ENCODE results near the gene HEATR1. TPM values are rescaled to one million over a fixed set of nuclear protein-coding genes. Genes with fewer than 3 reads are reported as not detected.
"Not testable (repeated sequence)": the region's sequence is repeated elsewhere in the genome, so short reads cannot be mapped to it uniquely, and the experiment has no call there.

The HEATR1 gene
- total RNA-seq, 1 donor from 2014 or later, result 51.7 TPM

DNA sequence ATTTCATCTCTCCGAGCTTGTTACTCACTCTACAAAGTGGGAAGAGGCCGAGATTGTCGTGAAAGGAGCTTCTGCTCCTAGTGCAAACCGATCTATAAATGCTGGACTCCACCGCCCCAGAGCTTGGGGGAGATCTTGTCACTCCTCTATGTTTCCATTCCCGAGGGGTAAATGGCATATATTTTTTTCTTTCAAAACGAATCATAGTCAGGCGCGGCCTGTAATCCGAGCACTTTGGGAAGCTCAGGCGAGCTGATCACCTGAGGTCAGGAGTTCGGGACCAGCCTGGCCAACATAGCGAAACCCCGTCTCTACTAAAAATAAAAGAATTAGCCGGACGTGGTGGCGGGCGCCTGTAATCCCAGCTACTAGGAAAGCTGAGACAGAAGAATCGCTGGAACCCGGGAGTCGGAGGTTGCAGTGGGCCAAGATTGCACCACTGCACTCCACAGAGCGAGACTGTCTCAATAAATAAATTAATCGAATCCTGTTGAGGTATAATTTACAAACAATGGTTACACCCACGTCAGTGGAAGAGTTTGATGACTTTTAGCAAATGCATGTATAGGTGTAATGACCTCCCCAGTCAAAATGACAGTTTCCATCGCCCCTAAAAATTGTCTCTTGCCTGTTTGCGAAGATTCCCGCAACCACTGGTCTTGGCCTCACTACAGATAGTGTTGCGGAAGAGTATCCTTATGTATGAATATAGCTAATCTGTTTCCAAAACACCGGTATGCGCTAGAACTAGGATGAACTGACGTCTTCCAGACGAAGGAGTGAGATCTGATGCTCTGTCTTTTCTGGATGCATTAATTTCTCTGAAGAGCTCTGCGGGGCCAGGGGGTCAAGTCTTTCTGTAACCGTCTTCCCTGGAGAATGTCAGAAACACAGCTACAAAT is 840 bp upstream of the HEATR1 start:
- intact Hi-C loops (cut with micrococcal nuclease), result loop anchor here (1.0 to 10.0 kb wide), 8 partner anchors 81 to 780 kb away; partner anchors contain the start of genes EDARADD and MTR

DNA sequence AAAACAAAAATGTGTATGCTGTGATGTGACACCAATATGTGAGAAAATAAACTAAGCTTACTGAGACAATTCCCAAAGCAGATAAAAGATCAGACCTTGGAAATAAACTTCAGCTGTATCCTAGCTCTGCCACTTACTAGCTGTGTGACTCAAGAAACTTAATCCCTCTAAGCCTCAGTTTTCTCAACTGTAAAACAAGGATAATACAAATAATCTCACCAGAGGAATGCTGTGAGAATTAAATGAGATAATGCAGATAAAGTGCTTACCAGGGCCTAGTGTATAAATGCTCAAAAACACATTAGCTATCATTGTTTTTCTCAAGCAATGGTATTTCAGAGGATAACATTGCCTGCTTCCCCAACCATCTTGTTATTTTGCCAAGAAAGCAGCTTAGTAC is 2.1 kb downstream of the HEATR1 start:
- intact Hi-C loops (cut with micrococcal nuclease), result loop anchor here (10.0 kb wide), 2 partner anchors 497 to 783 kb away; no protein-coding TSS in a partner anchor

DNA sequence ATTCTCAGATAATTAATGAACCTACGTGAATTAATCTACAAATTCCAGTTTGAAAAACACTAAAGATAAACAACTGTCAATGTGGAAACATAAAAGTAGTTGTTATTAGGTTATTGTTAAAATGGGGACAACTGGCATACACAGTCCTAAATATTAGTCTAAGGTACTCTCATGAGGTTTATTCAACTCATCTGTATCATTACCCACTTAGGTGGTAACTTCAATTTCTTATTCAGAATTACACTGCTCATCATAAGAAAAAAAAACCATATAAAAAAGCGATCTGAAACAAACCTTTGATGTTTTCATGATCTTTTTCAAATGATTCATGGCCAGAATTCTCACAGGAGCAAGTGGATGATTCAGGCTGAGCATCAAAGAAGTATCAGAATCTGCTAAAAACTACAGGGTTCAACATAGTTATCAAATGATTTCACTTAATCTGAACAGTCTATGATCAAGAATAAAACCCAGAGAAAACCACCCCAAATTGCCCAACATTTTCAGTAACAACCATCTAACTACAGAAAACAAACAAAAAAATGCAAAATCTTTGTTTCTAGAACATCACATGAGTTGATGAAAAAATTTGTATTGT is 13.7 kb downstream of the HEATR1 start:
- intact Hi-C loops (cut with micrococcal nuclease), result no loop called here

DNA sequence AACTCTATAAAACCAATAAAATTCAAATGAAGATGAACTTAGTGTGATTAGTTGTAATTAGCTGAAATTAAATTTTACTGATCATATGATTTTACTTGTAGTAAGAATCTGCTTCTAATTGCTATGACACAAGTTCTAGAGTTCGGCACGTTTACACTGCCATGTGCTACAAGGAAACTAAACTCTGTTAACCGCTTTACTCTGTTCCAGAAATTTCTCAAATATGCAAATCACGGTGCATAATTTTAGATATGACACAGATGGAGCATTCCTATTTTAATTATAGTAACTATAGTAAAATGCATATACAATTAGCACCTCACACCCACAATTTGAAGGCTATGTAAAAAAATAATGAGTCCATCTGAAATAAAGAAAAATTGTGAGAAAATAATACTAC is 14.8 kb downstream of the HEATR1 start:
- intact Hi-C loops (cut with micrococcal nuclease), result no loop called here

DNA sequence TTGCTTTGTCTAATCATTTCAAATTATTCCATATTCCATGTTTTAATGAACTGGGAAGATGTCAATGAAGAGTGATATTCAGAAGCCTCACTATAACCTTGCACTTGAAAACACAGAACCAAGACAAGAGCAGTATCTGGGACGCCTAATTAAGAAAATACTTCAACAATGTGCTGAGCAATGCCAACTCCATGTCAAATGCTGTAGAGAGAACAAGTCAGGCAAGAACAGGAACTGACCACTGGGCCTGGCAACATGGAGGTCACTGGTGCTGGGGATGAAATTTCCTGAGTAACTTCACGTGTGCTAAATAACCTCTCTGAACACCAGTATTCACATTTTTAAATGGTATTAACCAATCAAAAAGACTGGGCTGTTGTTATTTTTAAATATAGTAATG is 22.8 kb downstream of the HEATR1 start:
- intact Hi-C loops (cut with micrococcal nuclease), result no loop called here

DNA sequence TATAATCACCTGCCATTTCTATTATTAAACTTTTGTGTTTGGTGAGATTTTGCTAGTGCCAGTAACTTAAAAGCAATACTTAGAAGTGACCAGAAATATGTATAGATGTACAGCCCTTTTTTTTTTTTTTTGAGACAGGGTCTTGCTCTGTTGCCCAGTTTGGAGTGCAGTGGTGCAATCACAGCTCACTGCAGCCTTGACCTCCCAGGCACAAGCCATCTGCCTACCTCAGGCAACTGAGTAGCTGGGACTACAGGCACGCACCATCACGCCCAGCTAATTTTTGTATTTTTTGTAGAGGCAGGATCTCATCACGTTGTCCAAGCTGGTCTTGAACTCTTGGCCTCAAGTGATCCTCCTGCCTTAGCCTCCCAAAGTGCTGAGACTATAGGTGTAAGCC is 23.9 kb downstream of the HEATR1 start:
- intact Hi-C loops (cut with micrococcal nuclease), result not testable (repeated sequence)

DNA sequence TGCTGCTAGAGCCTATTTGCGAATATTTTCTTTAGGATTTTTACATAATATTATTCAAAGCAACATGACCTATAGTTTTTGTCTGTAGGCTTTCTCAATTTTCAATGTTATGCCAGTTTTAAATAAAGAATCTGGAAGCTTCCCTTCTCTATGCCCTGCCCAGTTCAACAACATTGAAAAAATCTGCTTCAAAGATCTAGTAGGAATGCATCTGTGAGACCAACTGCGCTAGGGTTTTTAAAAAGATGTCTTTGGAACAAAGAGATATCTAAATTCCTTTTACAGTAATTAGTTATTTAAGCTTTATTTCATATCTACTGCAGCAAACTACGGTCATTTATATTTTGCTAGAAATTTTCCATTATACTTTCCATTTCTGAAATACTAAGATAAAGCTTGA is 25.7 kb downstream of the HEATR1 start:
- intact Hi-C loops (cut with micrococcal nuclease), result no loop called here

DNA sequence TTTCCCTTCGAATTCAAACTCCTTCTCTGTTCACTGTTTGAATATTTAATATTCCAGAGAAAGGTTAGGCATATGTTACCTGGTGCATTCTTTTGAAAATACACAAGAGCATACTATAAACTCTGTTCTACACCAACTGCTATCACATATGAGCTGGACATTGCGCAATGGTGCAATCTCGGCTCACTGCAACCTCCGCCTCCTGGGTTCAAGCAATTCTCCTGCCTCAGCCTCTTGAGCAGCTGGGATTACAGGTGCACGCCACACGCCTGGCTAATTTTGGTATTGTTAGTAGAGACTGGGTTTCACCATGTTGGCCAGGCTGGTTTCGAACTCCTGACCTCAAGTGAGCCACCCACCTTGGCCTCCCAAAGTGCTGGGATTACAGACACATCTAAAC is 27.3 kb downstream of the HEATR1 start:
- intact Hi-C loops (cut with micrococcal nuclease), result not testable (repeated sequence)

DNA sequence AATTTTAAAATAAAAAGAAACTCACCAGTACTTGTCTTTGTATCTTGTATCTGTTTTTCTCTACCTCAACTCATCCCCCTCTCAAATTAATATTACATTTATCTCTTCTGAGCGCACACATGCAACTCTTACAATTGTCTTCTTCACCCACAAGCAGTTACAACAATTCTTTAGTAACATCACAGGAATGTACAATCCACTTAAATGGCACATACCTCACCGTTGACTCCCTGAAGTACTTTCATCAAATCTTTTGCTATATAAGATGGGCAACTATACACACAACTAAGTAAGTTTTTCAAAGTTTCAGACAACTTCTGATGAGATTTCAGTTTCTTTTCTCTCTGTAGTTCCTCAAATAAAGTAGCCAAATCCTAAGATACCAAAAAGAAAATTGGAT is 28.3 kb downstream of the HEATR1 start:
- intact Hi-C loops (cut with micrococcal nuclease), result no loop called here

DNA sequence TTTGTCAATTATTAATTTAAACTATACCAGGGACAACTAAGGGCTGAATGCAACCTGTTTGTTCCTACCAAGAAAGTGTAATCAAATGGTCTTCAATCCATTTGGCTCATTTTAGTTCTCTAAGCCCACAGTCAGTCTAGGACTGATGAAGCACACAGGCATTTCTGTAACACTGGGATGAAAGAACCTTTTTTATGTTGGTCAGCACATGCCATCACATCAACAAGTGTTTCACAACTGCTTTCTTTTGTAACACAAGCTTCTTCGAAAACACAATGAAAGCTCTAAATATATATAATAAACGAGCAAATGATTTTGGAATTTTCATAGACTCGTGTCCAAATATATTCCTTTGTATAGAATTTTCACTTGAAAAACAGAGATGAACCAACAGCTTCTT is 28.8 kb downstream of the HEATR1 start:
- intact Hi-C loops (cut with micrococcal nuclease), result no loop called here

DNA sequence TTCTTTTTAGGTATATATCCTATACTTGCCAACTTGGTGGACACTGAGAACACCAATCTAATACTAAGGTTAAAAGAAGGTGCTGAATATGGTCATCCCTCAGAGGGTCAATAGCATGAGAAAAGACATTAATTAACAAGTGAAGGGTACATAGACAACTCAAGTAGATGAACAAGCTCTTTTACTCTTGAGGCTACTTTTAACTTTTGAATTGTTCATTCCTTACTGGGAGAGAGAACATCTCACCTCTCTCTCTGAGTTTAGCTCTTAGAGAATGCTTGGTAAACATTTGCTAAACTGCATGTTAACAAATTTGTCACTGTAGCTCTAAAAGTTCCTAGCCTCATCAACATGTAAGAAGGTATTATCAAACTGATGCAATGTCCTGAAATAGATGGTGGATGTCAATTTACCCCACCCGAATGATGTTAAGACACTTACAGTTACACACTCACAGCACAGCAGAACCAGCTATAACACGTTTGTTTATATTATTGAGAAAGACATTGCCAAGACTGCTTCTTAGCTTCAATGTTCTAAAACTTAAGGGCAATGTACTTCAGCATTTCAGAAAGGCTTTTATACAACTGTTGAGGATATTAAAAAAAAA is 35.9 kb downstream of the HEATR1 start:
- intact Hi-C loops (cut with micrococcal nuclease), result no loop called here

DNA sequence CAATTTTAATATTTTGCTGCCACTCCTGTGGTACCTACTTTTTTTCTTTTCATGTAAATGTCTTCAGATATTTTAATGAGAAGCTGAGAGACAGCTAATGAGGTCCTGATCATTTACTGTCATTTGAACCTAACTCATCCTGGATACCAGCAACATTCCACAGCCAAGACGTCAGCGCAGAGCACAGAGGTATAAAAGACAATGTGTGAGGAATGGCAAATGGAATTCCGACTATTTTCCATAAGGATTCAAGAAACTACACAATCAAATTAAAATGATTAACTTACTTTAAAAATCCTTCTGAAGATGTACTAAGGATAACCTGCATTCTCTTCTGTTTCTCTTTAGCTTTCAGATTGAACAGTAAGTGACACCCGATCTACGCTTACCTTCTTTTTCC is 38.8 kb downstream of the HEATR1 start:
- intact Hi-C loops (cut with micrococcal nuclease), result no loop called here

DNA sequence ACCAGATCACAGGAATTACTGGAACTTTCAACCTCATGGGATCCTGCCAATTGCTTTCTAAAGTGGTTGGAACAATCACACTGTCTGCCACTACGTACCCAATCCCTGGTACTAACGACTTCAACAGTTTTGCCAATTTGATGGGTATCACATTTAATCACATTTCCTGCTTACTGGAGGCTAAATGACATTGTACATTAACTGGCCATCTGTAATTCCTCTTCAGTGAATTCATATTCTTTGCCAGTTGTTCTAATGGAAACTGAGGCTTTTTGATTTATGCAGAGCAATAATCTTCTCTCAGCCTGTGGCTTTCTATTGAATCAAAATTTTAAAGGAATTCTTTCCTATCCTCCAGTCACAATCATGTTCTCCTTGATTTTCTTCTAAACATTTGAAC is 42.3 kb downstream of the HEATR1 start:
- intact Hi-C loops (cut with micrococcal nuclease), result no loop called here

DNA sequence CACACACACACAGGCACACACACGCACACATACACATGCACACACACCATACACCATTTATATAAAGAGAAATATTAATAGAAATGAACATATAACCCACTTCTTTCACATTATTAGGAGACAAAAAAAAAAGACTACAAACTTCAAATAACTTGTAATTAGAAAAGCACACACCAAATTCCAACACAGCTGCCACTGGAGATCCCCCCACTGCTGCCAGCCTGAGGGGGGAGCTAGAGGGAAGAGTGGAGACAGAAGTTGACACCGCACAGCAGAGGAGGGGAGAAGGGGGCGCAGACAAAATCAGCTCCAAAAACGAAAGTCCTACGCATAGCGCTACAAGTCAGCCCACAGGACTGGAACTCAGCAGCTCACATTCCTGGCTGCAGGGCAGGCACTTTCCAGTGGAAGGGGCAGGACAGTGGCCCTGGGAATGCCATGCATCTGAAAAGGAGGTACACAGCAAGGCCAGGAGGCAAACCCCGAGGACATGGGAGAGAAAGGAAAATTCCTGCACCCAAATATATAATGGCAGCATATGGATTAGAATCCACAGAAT is 44.0 kb downstream of the HEATR1 start:
- intact Hi-C loops (cut with micrococcal nuclease), result no loop called here

DNA sequence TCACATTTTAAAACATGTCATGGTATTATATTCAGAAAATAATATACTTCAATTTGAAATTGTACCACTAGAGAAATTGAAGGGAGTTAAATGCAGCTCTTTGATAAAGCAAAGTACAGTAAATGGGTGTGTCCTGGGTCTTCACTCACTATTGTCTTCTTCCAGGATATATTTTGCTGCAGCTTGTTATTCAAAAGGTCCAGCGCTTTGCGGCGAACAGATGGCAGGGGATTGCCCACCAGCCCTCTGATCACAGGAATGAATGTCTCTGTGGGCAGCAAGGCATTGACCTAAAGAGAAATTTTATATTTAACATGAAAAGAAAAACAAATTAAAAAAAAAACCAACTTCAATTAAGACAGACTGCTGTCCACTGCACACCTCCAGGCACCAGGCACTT is 45.5 kb downstream of the HEATR1 start:
- intact Hi-C loops (cut with micrococcal nuclease), result no loop called here

DNA sequence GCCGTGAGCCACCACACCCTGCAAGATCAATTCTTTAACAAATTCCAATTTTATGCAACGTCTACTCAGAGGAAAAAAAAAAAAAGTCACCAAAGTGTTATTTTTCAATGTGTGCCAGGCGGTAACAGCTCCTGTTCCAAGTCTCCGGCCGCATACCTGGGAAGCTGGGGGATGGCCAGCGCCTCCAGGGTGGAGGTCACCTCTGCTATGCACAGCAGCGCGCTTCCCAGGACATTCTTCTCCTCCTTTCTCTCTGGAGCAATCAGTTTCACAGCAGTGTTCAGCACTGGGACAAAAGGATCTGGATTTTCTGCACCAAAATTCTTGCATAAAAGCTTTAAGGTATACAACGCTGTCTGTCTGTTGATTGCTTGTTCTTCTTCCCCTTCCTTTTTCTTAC is 46.2 kb downstream of the HEATR1 start:
- intact Hi-C loops (cut with micrococcal nuclease), result no loop called here

DNA sequence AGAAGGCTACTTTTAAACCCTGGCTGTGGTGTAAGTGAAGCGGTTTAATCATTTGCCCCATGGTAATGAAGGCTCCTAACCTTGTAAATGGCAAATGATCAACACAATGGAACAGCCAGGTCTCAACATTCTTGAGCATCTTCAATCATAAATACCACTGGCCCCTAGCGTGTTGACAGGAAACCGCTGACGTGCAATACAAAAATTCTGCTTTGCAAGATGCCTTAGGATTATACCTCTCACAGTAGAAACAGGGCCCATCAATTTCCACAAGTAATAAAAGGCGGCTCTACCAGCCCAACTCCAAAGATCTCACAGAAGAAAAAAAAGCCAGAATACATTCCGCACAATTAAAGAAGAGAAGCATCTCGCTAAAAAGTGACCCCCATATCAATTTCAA is 47.7 kb downstream of the HEATR1 start:
- intact Hi-C loops (cut with micrococcal nuclease), result no loop called here

DNA sequence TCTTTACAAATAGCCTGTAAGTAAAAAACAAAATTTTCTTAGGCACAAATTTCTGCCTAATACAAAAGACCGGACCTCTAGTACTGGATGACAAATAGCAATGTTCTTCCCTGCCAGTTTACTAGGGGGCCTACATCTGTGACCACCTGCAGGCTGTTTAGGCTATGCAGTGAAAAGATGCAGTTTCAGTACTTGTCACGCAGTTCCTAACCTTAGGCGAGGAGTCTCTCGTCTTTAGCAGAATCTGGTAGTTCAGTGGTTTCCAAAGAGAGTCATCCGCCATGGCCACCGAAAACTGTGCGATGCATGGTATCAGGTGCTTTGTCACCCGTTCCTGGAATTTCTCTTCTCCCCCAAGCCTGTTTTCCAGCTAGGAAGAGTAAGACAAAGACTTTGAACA is 50.9 kb downstream of the HEATR1 start:
- intact Hi-C loops (cut with micrococcal nuclease), result no loop called here

DNA sequence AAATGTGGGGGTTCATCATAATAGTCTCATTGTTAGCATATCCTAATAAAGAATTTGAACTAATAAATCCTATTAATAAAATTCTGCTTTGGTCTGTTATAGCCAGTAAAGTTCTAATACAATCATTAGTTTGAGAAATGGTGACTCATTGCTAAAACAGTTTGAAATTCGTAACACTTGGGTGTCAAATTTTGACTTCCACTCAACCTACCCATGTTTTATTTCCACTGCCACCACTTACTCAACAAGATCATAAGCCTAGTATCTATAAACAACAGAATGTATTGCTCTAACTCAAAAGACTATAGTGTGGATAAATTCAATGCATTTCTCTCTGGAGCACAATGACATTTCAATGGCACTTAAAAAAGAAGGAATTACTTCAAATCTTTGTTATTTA is 51.4 kb downstream of the HEATR1 start:
- intact Hi-C loops (cut with micrococcal nuclease), result no loop called here

DNA sequence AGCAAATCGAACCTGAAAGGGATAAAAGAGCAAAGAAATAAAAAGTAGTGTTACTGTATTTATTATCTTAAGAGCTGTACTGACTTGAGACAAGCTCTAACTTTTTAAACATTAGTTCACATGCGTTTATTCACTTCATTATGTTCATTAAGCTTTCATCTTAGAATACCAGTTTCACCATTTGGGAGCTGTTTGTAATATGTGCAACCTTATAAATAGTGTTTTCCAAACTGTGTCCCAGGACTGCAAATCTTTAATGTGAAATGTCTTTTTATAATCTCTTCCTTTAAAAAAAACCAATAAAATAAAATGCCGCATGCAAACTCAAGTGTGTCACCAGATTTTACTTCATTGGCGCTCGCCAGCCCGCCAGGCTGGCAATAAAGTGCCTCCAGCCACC is 52.2 kb downstream of the HEATR1 start:
- intact Hi-C loops (cut with micrococcal nuclease), result no loop called here

DNA sequence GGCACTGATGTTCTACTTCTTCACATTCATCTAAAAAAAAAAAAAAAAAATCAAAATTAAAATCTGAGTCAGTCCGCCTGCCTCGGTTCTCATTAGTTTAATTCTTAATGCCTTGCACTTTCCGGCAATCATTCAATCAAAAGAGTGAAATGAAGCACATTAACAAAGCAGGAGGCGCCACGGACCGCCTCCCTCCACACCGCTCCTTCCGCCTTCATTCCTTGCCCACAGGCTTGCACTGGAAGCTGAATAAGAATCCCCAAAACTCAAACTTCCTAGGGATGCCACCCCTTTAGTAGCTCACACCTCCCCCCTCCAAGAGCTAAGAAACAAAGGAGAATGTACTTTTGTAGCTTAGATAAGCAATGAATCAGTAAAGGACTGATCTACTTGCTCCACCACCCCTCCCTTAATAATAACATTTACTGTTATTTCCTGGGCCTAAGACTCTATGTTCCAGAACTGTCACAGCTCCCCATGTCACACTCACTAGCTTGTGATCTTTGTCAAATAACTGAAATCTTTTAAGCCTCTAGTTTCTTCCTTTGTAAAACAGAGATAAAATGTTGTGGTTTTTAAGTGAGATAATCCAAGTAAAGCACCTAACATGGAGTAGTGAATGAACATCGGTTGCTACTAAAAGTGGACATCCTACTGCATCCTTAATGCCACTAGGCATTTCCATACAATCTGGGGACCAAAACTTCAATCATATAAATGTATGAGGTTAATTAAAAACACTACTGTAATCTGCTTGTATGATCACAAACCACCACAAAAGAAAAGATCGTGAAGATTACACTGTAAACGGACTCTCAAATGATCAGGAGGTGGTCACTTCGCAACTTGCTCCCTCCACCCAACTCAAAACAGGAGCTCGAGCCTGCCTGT is 53.1 kb downstream of the HEATR1 start:
- intact Hi-C loops (cut with micrococcal nuclease), result no loop called here
